ENCODE data around the gene PTK7. TPM values are rescaled to one million over a fixed set of nuclear protein-coding genes. Genes with fewer than 3 reads are reported as not detected.
A peak's percentile ranks its signal among the peaks of the same experiment; 100 is the strongest.

The PTK7 gene
- total RNA-seq, 1 experiment from 2014 or later: 105 TPM

- H3K4me1 ChIP-seq (ENCODE audit: control insufficient read depth in 1 of 2, insufficient read depth in 2 of 2, low read length in 2 of 2): peaks cover 8 to 20% of the 10 kb centered on the region in 2 experiments; a peak in 3 of 4 replicates
- ChIA-PET CTCF (no interaction called here), POLR2A (no interaction called here), RAD21 (ENCODE audit: low non-redundant PET in 1 of 2, low total read pairs in 2 of 2, uncharacterized antibody in 2 of 2, unreplicated experiment in 2 of 2) (no interaction called here)
- peak overlapping the region; percentile 81 for H3K4me2 ChIP-seq (ENCODE audit: low read length)
- TF ChIP-seq CTCF (IDR thresholded peaks at IDR 0.05 in 2 of 3, conservative IDR thresholded peaks at IDR 0.05 in 1 of 3; ENCODE audit: borderline replicate concordance in 1 of 3, insufficient read depth in 1 of 3, low read depth in 2 of 3, low read length in 2 of 3): no peak
- ATAC-seq: no peak
- no peak overlapping the region for H3K9ac ChIP-seq (ENCODE audit: low read length)
- DNase-seq (ENCODE audit: low read depth, low spot score): no peak
- H3K27ac ChIP-seq (ENCODE audit: low read depth, low read length): no peak overlapping the region
- peak overlapping the region in 1 of 2 experiments; percentile 89; a peak in 1 of 4 replicates for H3K4me3 ChIP-seq (replicated peaks in 1 of 2; ENCODE audit: low read depth in 1 of 2, low read length in 2 of 2)
- no peaks in the 10 kb centered on the region for H4K20me1 ChIP-seq (ENCODE audit: insufficient read depth)
- peaks cover 20% of the 10 kb centered on the region for H3K79me2 ChIP-seq (ENCODE audit: insufficient read depth, low read length)
- no peaks in the 10 kb centered on the region for H3K27me3 ChIP-seq (ENCODE audit: insufficient read depth, low read length)
- peaks cover 0 to 10% of the 10 kb centered on the region in 2 experiments; a peak in 1 of 4 replicates for H3K36me3 ChIP-seq (ENCODE audit: control insufficient read depth in 1 of 2, insufficient read depth in 2 of 2, low read length in 2 of 2)
- TSS peak; percentile 68 for BruUV-seq (replicated peaks)
- H3K9me2 ChIP-seq (ENCODE audit: insufficient read depth): no peaks in the 10 kb centered on the region
- H2AFZ ChIP-seq (ENCODE audit: low read depth, low read length, poor library complexity, severe bottlenecking): no peak overlapping the region
- intact Hi-C loops (cut with micrococcal nuclease): no loop called here
- no peaks in the 10 kb centered on the region for H3K9me3 ChIP-seq (ENCODE audit: control insufficient read depth in 1 of 2, insufficient read depth in 1 of 2, low read depth in 1 of 2, low read length in 2 of 2)
These were observed 15.1 kb upstream of the PTK7 start for GRCh38 chr6:43060755-43061633.

GRCh38 chr6:43061861-43062260 lies 14.3 kb upstream of the PTK7 start:
- peaks cover 8 to 20% of the 10 kb centered on the region in 2 experiments; a peak in 3 of 4 replicates for H3K4me1 ChIP-seq (ENCODE audit: control insufficient read depth in 1 of 2, insufficient read depth in 2 of 2, low read length in 2 of 2)
- ATAC-seq: no peak
- POLR2A ChIA-PET: no interaction called here
- no peaks in the 10 kb centered on the region for H3K27me3 ChIP-seq (ENCODE audit: insufficient read depth, low read length)
- no TSS peak for BruUV-seq (replicated peaks)
- H3K9me2 ChIP-seq (ENCODE audit: insufficient read depth): no peaks in the 10 kb centered on the region
- intact Hi-C loops (cut with micrococcal nuclease): no loop called here
- H2AFZ ChIP-seq (ENCODE audit: low read depth, low read length, poor library complexity, severe bottlenecking): no peak overlapping the region
- H3K9me3 ChIP-seq (ENCODE audit: control insufficient read depth in 1 of 2, insufficient read depth in 1 of 2, low read depth in 1 of 2, low read length in 2 of 2): no peaks in the 10 kb centered on the region
- H3K9ac ChIP-seq (ENCODE audit: low read length): no peak overlapping the region
- TF ChIP-seq YY1 (IDR thresholded peaks at IDR 0.05; ENCODE audit: extremely low read depth, insufficient replicate concordance, low read depth, low read length): no peak
- TF ChIP-seq SRF (IDR thresholded peaks at IDR 0.05; ENCODE audit: low read depth): no peak
- TF ChIP-seq EZH2 (IDR thresholded peaks at IDR 0.05): no peak
- TF ChIP-seq SP1 (IDR thresholded peaks at IDR 0.05; ENCODE audit: low read depth): no peak
- no peak overlapping the region for H3K27ac ChIP-seq (ENCODE audit: low read depth, low read length)
- H3K4me3 ChIP-seq (replicated peaks in 1 of 2; ENCODE audit: low read depth in 1 of 2, low read length in 2 of 2): no peak overlapping the region
- H3K36me3 ChIP-seq (ENCODE audit: control insufficient read depth in 1 of 2, insufficient read depth in 2 of 2, low read length in 2 of 2): peaks cover 0 to 6% of the 10 kb centered on the region in 2 experiments; a peak in 1 of 4 replicates
- peaks cover 18% of the 10 kb centered on the region for H3K79me2 ChIP-seq (ENCODE audit: insufficient read depth, low read length)
- H3K4me2 ChIP-seq (ENCODE audit: low read length): no peak overlapping the region
- CTCF ChIA-PET: no interaction called here
- no peak for DNase-seq (ENCODE audit: low read depth, low spot score)
- RAD21 ChIA-PET (ENCODE audit: low non-redundant PET in 1 of 2, low total read pairs in 2 of 2, uncharacterized antibody in 2 of 2, unreplicated experiment in 2 of 2): no interaction called here
- no peaks in the 10 kb centered on the region for H4K20me1 ChIP-seq (ENCODE audit: insufficient read depth)
